KOPT-K1 (cell line): ENCODE results near the gene NYNRIN.

Experiments
- H3K27ac ChIP-seq: fragments of 200-600 bp; sonication (generic); 2 replicates; pipeline ENCODE4 v1.5.1; 2016; ENCODE audit warnings: antibody characterized with exemption, mild to moderate bottlenecking, low read depth, low read length; ENCODE audit not compliant: poor library complexity, severe bottlenecking
- H3K36me3 ChIP-seq: fragments of 200-600 bp; sonication (generic); 2 replicates; pipeline ENCODE4 v1.5.1; 2017; ENCODE audit warnings: antibody characterized with exemption, mild to moderate bottlenecking, low read length, moderate library complexity; ENCODE audit not compliant: insufficient read depth
- H3K9me3 ChIP-seq: fragments of 200-600 bp; sonication (generic); 2 replicates; pipeline ENCODE4 v1.5.1; 2017; ENCODE audit warnings: antibody characterized with exemption, low read length, mild to moderate bottlenecking; ENCODE audit not compliant: insufficient read depth, poor library complexity, severe bottlenecking

The NYNRIN gene

GRCh38 chr14:24426912-24427536 lies 28.2 kb downstream of the NYNRIN start:
- Histone ChIP-seq H3K27ac (no peak overlapping the region), H3K36me3 (peaks cover 1% of the 10 kb centered on the region; the same call in 1 of the 2 replicates), H3K9me3 (no peaks in the 10 kb centered on the region)

DNA sequence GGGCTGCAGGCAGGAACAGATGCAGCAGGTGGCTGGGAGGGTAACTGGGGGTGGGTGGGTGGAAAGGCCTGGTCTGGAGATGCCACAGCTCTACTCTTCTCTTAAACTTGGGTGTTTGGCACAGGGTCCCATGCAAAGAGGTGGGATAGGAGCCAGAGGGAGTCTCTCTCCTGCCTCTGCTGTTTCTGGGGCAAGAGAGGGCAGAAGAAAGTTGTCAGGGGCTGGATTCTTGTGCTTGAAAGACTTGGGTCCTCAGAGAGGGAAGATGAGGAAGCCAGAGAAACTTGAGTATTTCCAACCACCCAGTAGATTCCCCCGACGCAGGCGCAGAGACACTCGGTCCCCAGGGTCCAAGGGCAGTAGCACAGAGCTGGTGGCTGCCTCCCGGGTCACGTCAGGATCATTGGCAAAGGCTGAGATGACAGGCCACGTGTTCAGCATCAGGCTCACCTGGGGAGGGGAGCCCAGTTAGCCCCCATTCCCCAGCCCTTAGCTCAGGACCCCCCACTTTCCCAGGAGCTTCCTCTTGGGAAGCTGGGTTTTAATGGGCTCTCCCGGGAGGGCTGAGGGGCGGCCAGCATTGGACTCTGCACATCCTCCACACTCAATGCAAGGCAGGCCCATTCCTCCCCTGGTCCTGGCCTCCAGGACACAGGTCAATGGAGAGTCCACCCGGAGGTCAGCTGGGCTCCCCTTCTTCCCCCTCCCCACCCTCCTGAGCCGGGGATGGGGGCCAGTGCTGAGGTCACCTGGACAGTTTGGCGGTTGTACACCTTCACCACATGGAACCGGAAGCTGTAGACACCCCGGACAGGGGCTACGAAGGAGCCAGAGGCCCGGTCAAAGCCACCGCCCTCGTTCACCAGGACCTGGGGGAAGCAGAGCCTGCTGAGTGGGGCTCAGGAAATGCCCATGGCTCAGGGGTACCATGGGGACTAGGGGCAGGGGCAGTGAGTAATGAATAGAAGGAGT lies 29.0 kb downstream of the NYNRIN start:
- Histone ChIP-seq H3K36me3 (peaks cover 9% of the 10 kb centered on the region), H3K9me3 (no peaks in the 10 kb centered on the region), H3K27ac (no peak overlapping the region)

DNA sequence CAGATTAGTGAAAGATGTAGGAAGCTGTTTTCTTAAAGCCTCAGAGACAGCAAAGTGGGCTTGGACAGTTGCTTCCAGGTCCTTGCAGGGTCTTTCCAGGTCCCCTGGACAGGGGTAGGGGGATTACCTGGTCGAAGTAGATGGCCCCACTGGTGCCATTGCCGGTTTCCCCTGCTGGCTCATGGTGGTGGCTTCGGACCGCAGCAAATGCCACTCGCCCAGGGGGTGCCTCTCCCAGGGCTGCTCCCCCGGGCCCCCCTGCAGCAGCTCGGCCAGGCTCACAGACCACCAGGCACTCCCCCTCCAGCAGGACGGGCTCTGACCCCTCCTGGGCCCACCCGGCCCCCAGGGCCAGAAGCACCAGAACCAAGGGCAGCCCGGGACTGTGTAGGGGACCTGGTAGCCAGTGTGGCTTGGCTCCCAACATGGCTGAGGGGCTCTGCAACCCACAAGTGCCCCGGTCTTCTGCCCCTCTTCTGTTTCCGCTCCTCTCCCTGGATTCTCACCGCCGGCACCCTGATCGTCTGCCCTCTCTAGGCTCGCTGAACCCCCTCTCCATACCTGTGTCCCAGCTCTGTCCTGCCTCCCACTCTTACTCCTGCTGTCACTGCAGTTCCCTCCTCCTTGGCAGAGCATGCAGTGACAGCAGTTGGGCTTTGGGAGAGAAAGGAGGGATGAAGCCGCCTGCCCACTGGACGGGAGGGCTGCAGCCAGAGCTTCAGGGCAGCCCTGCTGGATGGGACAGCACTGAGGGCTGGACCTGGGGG lies 30.0 kb downstream of the NYNRIN start:
- Histone ChIP-seq H3K9me3 (no peaks in the 10 kb centered on the region), H3K27ac (no peak overlapping the region), H3K36me3 (peaks cover 18% of the 10 kb centered on the region)

- H3K36me3 ChIP-seq: peaks cover 24% of the 10 kb centered on the region
- H3K9me3 ChIP-seq: no peaks in the 10 kb centered on the region
- H3K27ac ChIP-seq: peak within 1 kb of the TSS; percentile 66
Measured at GRCh38 chr14:24429395-24430142, 30.8 kb downstream of the NYNRIN start, which contains the start of the genes CBLN3 and KHNYN. CBLN3 (minus strand) TSS chr14:24429668; CDS start chr14:24429054, 614 bp downstream. KHNYN (plus strand) TSS chr14:24429954; CDS start chr14:24430731, 777 bp downstream.

DNA sequence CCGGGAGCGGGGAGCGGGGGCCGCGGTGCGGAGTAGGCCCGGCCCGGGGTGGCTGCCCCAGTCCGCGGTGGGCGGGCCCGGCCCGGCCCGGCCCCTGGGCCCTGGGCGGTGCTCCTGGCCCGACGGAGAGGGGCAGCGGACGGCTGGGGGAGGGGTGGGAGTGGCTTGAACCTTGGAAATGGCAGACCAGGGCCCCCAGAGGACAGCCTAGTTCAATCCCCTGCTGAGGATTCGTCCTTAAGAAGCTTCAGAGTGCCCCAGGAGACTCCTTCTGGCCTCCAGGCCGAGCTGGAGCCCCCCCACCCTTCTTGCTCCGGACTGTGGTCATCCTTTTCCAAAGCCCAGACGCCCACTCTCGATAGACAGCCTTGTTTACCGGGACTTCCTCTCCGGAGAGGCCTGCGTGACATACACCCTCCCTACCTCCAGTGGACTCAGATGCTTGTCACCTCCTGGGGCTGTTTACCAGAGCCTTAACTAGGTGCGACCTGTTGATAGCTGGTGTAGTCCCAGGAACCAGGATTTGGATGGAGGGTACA lies 31.4 kb downstream of the NYNRIN start:
- peak overlapping the region; percentile 66 for H3K27ac ChIP-seq

DNA sequence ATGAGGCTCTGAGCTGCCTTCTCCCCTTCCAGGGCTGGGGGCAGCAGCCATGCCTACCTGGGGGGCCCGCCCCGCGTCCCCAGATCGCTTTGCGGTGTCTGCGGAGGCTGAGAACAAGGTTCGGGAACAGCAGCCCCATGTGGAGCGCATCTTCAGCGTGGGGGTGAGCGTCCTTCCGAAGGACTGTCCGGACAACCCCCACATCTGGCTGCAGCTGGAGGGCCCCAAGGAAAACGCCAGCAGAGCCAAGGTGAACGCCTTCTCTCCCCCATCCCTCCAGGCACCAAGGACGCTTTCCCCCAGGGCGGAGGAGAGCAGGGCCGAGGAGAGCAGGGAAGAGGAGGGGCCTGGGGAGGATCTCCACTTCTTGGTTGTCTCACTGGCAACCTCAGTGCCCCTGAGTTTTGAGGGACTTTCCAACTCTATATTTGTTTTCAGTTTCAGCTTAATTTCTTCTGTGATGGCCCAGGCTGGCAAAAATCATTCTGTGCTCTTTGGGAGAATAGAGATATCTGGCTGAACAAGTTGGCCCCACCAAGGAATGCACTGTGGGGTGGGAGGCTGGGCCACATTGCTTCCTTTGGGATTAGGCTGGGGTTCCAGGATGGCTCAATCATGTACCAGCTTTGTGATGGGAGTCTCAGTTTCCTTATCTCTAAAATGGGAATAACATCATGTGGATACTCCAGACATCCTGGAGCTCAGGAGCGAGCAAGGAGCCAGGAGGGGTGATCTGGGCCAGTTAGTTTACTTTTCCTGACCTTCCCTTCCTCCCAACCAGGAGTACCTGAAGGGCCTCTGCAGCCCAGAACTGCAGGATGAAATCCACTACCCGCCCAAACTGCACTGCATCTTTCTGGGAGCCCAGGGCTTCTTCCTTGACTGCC lies 32.1 kb downstream of the NYNRIN start:
- Histone ChIP-seq H3K36me3 (peaks cover 25% of the 10 kb centered on the region), H3K27ac (peak overlapping the region; percentile 66), H3K9me3 (no peaks in the 10 kb centered on the region)

More for the DNA sequence above, 31.4 kb downstream of the NYNRIN start:
- Histone ChIP-seq H3K36me3 (peaks cover 24% of the 10 kb centered on the region), H3K9me3 (no peaks in the 10 kb centered on the region)

DNA sequence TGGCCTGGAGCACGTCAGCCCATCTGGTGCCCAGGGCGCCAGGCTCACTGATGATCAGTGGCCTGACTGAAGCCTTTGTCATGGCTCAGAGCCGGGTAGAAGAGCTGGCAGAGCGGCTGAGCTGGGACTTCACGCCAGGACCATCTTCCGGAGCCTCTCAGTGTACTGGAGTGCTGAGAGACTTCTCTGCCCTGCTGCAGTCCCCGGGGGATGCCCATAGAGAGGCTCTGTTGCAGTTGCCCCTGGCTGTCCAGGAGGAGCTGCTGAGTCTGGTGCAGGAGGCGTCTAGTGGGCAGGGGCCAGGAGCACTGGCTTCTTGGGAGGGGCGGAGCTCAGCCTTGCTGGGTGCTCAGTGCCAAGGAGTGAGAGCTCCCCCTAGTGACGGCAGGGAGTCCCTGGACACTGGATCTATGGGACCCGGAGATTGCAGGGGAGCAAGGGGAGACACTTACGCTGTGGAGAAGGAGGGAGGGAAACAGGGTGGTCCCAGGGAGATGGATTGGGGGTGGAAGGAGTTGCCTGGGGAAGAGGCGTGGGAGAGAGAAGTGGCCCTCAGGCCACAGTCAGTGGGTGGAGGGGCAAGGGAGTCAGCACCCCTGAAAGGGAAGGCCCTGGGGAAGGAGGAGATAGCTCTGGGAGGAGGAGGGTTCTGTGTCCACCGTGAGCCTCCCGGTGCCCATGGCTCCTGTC lies 32.9 kb downstream of the NYNRIN start:
- Histone ChIP-seq H3K9me3 (no peaks in the 10 kb centered on the region), H3K27ac (no peak overlapping the region), H3K36me3 (peaks cover 33% of the 10 kb centered on the region)

DNA sequence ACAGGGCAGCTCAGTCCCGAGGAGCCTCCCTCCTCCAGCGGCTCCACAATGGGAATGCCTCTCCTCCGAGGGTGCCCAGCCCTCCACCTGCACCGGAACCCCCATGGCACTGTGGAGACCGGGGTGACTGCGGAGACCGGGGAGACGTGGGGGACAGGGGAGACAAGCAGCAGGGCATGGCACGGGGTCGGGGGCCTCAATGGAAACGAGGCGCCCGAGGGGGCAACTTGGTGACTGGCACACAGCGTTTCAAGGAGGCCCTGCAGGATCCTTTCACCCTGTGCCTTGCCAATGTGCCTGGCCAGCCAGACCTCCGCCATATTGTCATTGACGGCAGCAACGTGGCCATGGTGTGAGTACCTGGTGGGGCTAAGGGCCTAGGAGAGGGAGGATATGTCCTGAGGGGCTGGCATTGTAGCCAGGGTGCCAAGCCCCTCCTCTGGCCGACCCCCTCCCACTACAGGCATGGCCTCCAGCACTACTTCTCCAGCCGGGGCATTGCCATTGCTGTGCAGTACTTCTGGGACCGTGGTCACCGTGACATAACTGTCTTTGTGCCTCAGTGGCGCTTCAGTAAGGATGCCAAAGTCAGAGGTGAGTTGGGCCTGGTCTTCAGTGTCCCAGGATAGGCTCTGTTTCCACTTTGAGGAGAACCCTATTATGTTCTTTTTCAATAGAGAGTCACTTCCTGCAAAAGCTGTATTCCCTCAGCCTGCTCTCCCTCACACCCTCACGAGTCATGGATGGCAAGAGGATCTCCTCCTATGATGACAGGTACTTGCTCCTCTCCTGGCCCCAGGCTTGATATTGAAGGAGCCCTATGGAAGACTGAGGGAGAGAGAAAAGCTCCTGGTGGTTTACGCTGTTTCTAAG lies 33.7 kb downstream of the NYNRIN start:
- Histone ChIP-seq H3K27ac (no peak overlapping the region), H3K36me3 (peaks cover 39% of the 10 kb centered on the region)

DNA sequence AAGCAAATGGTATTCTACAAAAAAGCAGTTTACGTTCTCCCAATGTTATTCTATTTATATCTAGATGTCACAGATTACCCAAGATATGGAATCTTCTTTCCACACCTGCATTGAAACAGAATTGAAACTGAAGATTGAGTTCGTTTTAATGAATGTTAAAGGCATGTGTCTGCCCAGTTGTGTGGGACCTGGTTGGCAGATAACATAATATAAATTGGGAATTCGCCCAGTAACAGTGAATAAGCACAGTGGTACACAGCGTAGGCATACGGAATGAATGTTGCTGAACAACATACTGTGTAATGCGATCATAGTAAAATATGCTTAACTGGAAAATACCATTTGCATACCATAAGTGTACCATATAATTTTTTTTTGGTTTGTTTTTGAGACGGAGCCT lies 35.2 kb downstream of the NYNRIN start:
- peaks cover 53% of the 10 kb centered on the region for H3K36me3 ChIP-seq
- H3K9me3 ChIP-seq: no peaks in the 10 kb centered on the region
- no peak overlapping the region for H3K27ac ChIP-seq

More for the DNA sequence above, 33.7 kb downstream of the NYNRIN start:
- H3K9me3 ChIP-seq: no peaks in the 10 kb centered on the region

- Histone ChIP-seq H3K9me3 (no peaks in the 10 kb centered on the region), H3K27ac (no peak overlapping the region), H3K36me3 (peaks cover 59% of the 10 kb centered on the region)
Measured at GRCh38 chr14:24434676-24435075, 35.9 kb downstream of the NYNRIN start.

DNA sequence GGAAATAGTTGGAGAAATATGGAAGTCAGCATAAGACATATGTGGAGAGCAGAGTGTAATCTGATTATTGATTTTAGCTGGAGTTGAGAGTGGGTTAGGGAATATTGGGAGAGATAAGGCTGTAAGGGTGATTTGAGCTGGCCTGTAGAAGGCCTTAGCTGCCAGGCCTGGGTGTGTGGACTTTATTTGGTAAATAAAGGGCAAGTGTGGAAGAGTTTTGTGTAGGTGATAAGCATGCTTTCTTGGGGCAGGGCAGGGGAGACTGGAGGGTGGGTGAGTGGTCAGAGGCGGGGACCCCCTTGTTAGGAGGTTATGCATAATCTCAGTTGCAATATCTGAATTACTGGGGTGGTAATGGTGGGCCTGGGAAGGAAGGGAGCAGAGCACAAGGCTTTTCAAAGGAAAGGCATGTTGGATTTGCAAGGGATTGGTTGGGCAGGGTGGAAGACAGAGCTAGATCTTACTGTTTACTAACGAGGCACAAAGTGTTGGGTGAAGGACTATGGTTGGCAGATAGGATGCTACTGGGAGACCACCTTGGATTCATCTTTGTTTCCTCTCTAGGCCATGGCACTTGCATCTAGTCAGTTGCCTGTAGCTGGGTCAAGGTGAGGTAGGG lies 36.5 kb downstream of the NYNRIN start:
- H3K27ac ChIP-seq: no peak overlapping the region
- no peaks in the 10 kb centered on the region for H3K9me3 ChIP-seq
- peaks cover 66% of the 10 kb centered on the region for H3K36me3 ChIP-seq

GRCh38 chr14:24435998-24436354 lies 37.2 kb downstream of the NYNRIN start:
- Histone ChIP-seq H3K9me3 (no peaks in the 10 kb centered on the region), H3K27ac (no peak overlapping the region), H3K36me3 (peaks cover 72% of the 10 kb centered on the region)
